ENCODE data around the gene SYNGAP1. TPM values are rescaled to one million over a fixed set of nuclear protein-coding genes. Genes with fewer than 3 reads are reported as not detected.

SYNGAP1 gene
- total RNA-seq, 1 experiment from 2014 or later: 77.6 TPM

- Histone ChIP-seq H3K27ac (ENCODE audit: low read depth, low read length, poor library complexity, severe bottlenecking) (peak overlapping the region; percentile 65), H3K9me3 (ENCODE audit: low read depth, low read length, poor library complexity, severe bottlenecking) (no peaks in the 10 kb centered on the region), H3K4me3 (ENCODE audit: low read depth, low read length, poor library complexity, severe bottlenecking) (peak overlapping the region; percentile 52), H3K4me1 (ENCODE audit: insufficient read depth, low read length, poor library complexity, severe bottlenecking) (peaks cover 63% of the 10 kb centered on the region), H3K27me3 (replicated peaks; ENCODE audit: insufficient read depth, low read depth, low read length, poor library complexity) (no peaks in the 10 kb centered on the region), H3K36me3 (ENCODE audit: insufficient read depth, low read length, poor library complexity, severe bottlenecking) (peaks cover 4% of the 10 kb centered on the region)
- no peak for TF ChIP-seq CTCF (conservative IDR thresholded peaks at IDR 0.05; ENCODE audit: low read depth, low read length)
- TF ChIP-seq EZH2 (IDR thresholded peaks at IDR 0.05; ENCODE audit: borderline replicate concordance, low read depth, low read length, poor library complexity, severe bottlenecking): no peak
- DNase-seq (ENCODE audit: low spot score): peak; percentile 35
- ChIA-PET POLR2A (ENCODE audit: low non-redundant PET) (no interaction called here), CTCF (no interaction called here)
- intact Hi-C loops (cut with micrococcal nuclease; ENCODE audit: unreplicated experiment): loop anchor here (2.0 to 10.0 kb wide), 4 partner anchors 37 to 453 kb away; partner anchors contain the start of genes KIFC1 and RGL2
- no TSS peak for BruUV-seq (replicated peaks)
Observed at GRCh38 chr6:33427585-33428223, 7.8 kb downstream of the SYNGAP1 start.

- no peak for TF ChIP-seq EZH2 (IDR thresholded peaks at IDR 0.05; ENCODE audit: borderline replicate concordance, low read depth, low read length, poor library complexity, severe bottlenecking)
- TF ChIP-seq CTCF (conservative IDR thresholded peaks at IDR 0.05; ENCODE audit: low read depth, low read length): peak; percentile 44
- DNase-seq (ENCODE audit: low spot score): peak; percentile 59
- intact Hi-C loops (cut with micrococcal nuclease; ENCODE audit: unreplicated experiment): loop anchor here (5.0 to 10.0 kb wide), 3 partner anchors 131 to 454 kb away; partner anchors contain the start of gene RGL2
- no TSS peak for BruUV-seq (replicated peaks)
- Histone ChIP-seq H3K27ac (ENCODE audit: low read depth, low read length, poor library complexity, severe bottlenecking) (peak overlapping the region; percentile 65), H3K27me3 (replicated peaks; ENCODE audit: insufficient read depth, low read depth, low read length, poor library complexity) (no peaks in the 10 kb centered on the region), H3K9me3 (ENCODE audit: low read depth, low read length, poor library complexity, severe bottlenecking) (no peaks in the 10 kb centered on the region), H3K4me3 (ENCODE audit: low read depth, low read length, poor library complexity, severe bottlenecking) (peak overlapping the region; percentile 52), H3K36me3 (ENCODE audit: insufficient read depth, low read length, poor library complexity, severe bottlenecking) (peaks cover 4% of the 10 kb centered on the region), H3K4me1 (ENCODE audit: insufficient read depth, low read length, poor library complexity, severe bottlenecking) (peaks cover 70% of the 10 kb centered on the region)
- CTCF ChIA-PET: no interaction called here
- POLR2A ChIA-PET (ENCODE audit: low non-redundant PET): no interaction called here
Observed at GRCh38 chr6:33428224-33428965, 8.5 kb downstream of the SYNGAP1 start.

- no TSS peak for BruUV-seq (replicated peaks)
- H3K36me3 ChIP-seq (ENCODE audit: insufficient read depth, low read length, poor library complexity, severe bottlenecking): no peaks in the 10 kb centered on the region
- H3K27ac ChIP-seq (ENCODE audit: low read depth, low read length, poor library complexity, severe bottlenecking): peak overlapping the region; percentile 65
- DNase-seq (ENCODE audit: low spot score): no peak
- ChIA-PET CTCF (no interaction called here), POLR2A (ENCODE audit: low non-redundant PET) (no interaction called here)
- intact Hi-C loops (cut with micrococcal nuclease; ENCODE audit: unreplicated experiment): loop anchor here (5.0 to 10.0 kb wide), 3 partner anchors 132 to 454 kb away; partner anchors contain the start of gene RGL2
- peaks cover 71% of the 10 kb centered on the region for H3K4me1 ChIP-seq (ENCODE audit: insufficient read depth, low read length, poor library complexity, severe bottlenecking)
- H3K27me3 ChIP-seq (replicated peaks; ENCODE audit: insufficient read depth, low read depth, low read length, poor library complexity): no peaks in the 10 kb centered on the region
- TF ChIP-seq CTCF (conservative IDR thresholded peaks at IDR 0.05; ENCODE audit: low read depth, low read length) (no peak), EZH2 (IDR thresholded peaks at IDR 0.05; ENCODE audit: borderline replicate concordance, low read depth, low read length, poor library complexity, severe bottlenecking) (no peak)
- no peaks in the 10 kb centered on the region for H3K9me3 ChIP-seq (ENCODE audit: low read depth, low read length, poor library complexity, severe bottlenecking)
- peak overlapping the region; percentile 52 for H3K4me3 ChIP-seq (ENCODE audit: low read depth, low read length, poor library complexity, severe bottlenecking)
Observed at GRCh38 chr6:33428966-33429749, 9.3 kb downstream of the SYNGAP1 start.

All from A673 (cell line).